ENCODE measurements around the gene ADGRG1. TPM values are rescaled to one million over a fixed set of nuclear protein-coding genes. Genes with fewer than 3 reads are reported as not detected.

Gene ADGRG1
- total and polyA plus RNA-seq, 2 donors (not counting 1 experiment from before 2014, with no cell fraction given): 0.20 to 0.61 TPM

- Histone ChIP-seq H3K9ac (ENCODE audit: low read length) (no peak overlapping the region), H3K79me2 (ENCODE audit: control insufficient read depth, insufficient read depth, low read length) (no peaks in the 10 kb centered on the region), H3K4me2 (replicated peaks; ENCODE audit: low read depth, low read length, poor library complexity, severe bottlenecking) (peak overlapping the region; percentile 2), H4K20me1 (ENCODE audit: control insufficient read depth, insufficient read depth, low read length, poor library complexity, severe bottlenecking) (no peaks in the 10 kb centered on the region), H3K27ac (ENCODE audit: low read length in 2 of 2) (no peak overlapping the region), H3K36me3 (replicated peaks in 1 of 2; ENCODE audit: control extremely low read depth in 1 of 2, control insufficient read depth in 1 of 2, extremely low read depth in 1 of 2, insufficient read depth in 2 of 2, low read length in 1 of 2) (no peaks in the 10 kb centered on the region), H3K9me3 (ENCODE audit: control extremely low read depth in 1 of 3, control insufficient read depth in 2 of 3, insufficient read depth in 1 of 3, low read length in 2 of 3) (peaks cover 0 to 3% (median 0%) of the 10 kb centered on the region in 3 donors), H3K4me3 (ENCODE audit: control extremely low read depth in 1 of 5, extremely low read depth in 1 of 5, insufficient read depth in 1 of 5, low read depth in 2 of 5, low read length in 4 of 5) (no peak overlapping the region), H3K4me1 (ENCODE audit: control insufficient read depth in 2 of 2, insufficient read depth in 2 of 2, low read length in 2 of 2) (peaks cover 15 to 19% of the 10 kb centered on the region in 2 donors), H2AFZ (ENCODE audit: insufficient read depth, low read depth, low read length, poor library complexity, severe bottlenecking) (no peak overlapping the region), H3K27me3 (replicated peaks in 1 of 4; ENCODE audit: control extremely low read depth in 1 of 4, control insufficient read depth in 3 of 4, insufficient read depth in 4 of 4, low read length in 3 of 4) (peaks cover 0 to 4% (median 0%) of the 10 kb centered on the region in 4 experiments)
- intact Hi-C loops (cut with micrococcal nuclease): loop anchor here (1.0 to 5.0 kb wide), 2 partner anchors 56 to 414 kb away; no protein-coding TSS in a partner anchor
- CTCF ChIA-PET: interaction anchor here (0.6 to 2.0 kb wide), 11 partner anchors 7 to 410 kb away, joined by 3 to 12 read pairs (median 6); partner anchors contain the start of genes ADGRG5, CIAPIN1, COQ9 and USB1
- no peak overlapping the region for H3K27ac Mint-ChIP-seq
- POLR2A ChIA-PET: no interaction called here
- no peak overlapping the region for H3K4me3 Mint-ChIP-seq
- peak; percentile 86 for ATAC-seq (ENCODE audit: low read depth)
- WGBS (ENCODE audit: insufficient coverage): 40% methylated on average over 8 of the region's 9 CpGs
- TF ChIP-seq EZH2 (IDR thresholded peaks at IDR 0.05; ENCODE audit: borderline replicate concordance, insufficient read depth, low read depth, low read length, poor library complexity, severe bottlenecking) (no peak), CTCF (IDR thresholded peaks at IDR 0.05) (peak; percentile 85)
- peaks cover 21% of the 10 kb centered on the region for H3K4me1 Mint-ChIP-seq
- peak; percentile 69 for DNase-seq
- peaks cover 25% of the 10 kb centered on the region for H3K27me3 Mint-ChIP-seq
- peaks cover 2% of the 10 kb centered on the region for H3K9me3 Mint-ChIP-seq (ENCODE audit: insufficient read depth)
Measured at GRCh38 chr16:57591086-57591869, 37.2 kb upstream of the ADGRG1 start.

Data from B cell (primary cell).